Activated CD4-positive, alpha-beta T cell treated with anti-CD3 and anti-CD28 coated beads, Interleukin-2, amount 50 U/mL, for 1 hour (primary cell): ENCODE data around the gene VSTM1.
A peak's percentile ranks its signal among the peaks of the same experiment; 100 is the strongest.
"Not testable (repeated sequence)": the region's sequence is repeated elsewhere in the genome, so short reads cannot be mapped to it uniquely, and the experiment has no call there.

Experiments used
- DNase-seq: peaks from one replicate; pipeline ENCODE4 v3.0.0-alpha.2; 2020

The VSTM1 gene

GRCh38 chr19:54063350-54064116, at the start of gene VSTM1:
VSTM1 (minus strand) TSS chr19:54063897; CDS start chr19:54063777, 120 bp downstream.
- no peak for DNase-seq

- DNase-seq, result no peak
These were observed 46.0 kb upstream of the VSTM1 start for GRCh38 chr19:54109651-54110050.

- no peak for DNase-seq
These were observed 44.8 kb upstream of the VSTM1 start for GRCh38 chr19:54108496-54108895.

GRCh38 chr19:54107876-54108490, 44.3 kb upstream of the VSTM1 start:
- no peak for DNase-seq

GRCh38 chr19:54106716-54107115, 43.0 kb upstream of the VSTM1 start:
- no peak for DNase-seq

- DNase-seq, result no peak
These were observed 42.1 kb upstream of the VSTM1 start for GRCh38 chr19:54105796-54106195.

GRCh38 chr19:54104998-54105715, 41.5 kb upstream of the VSTM1 start:
- no peak for DNase-seq

GRCh38 chr19:54102421-54103169, 38.9 kb upstream of the VSTM1 start, which contains the start of gene NDUFA3:
NDUFA3 (plus strand) TSS chr19:54102855; CDS start chr19:54102879, 24 bp downstream.
- peak; percentile 96 for DNase-seq

- no peak for DNase-seq
These were observed 36.9 kb upstream of the VSTM1 start, which contains the start of gene OSCAR for GRCh38 chr19:54100561-54100960. OSCAR (minus strand) TSS chr19:54100803; CDS start chr19:54100792, 11 bp downstream.

GRCh38 chr19:54099903-54100255, 36.2 kb upstream of the VSTM1 start:
- not testable (repeated sequence) for DNase-seq

GRCh38 chr19:54099190-54099902, 35.6 kb upstream of the VSTM1 start:
- DNase-seq, result no peak

GRCh38 chr19:54096617-54097106, 33.0 kb upstream of the VSTM1 start:
- DNase-seq, result no peak

GRCh38 chr19:54095859-54096616, 32.3 kb upstream of the VSTM1 start:
- DNase-seq, result peak; percentile 47

GRCh38 chr19:54095136-54095858, 31.6 kb upstream of the VSTM1 start:
- DNase-seq, result no peak

- DNase-seq, result no peak
These were observed 30.8 kb upstream of the VSTM1 start for GRCh38 chr19:54094426-54095000.

- no peak for DNase-seq
These were observed 20.7 kb upstream of the VSTM1 start for GRCh38 chr19:54084410-54084809.

- DNase-seq, result no peak
These were observed 17.3 kb upstream of the VSTM1 start, which contains the start of gene TARM1 for GRCh38 chr19:54081032-54081431. TARM1 (minus strand) TSS chr19:54081365; CDS start chr19:54081340, 25 bp downstream.

GRCh38 chr19:54077334-54077733, 13.6 kb upstream of the VSTM1 start:
- no peak for DNase-seq

GRCh38 chr19:54074851-54075250, 11.2 kb upstream of the VSTM1 start:
- DNase-seq, result no peak

GRCh38 chr19:54073829-54074228, 10.1 kb upstream of the VSTM1 start:
- no peak for DNase-seq
